Measurements from ENCODE around the gene SNRPD3. TPM values are rescaled to one million over a fixed set of nuclear protein-coding genes. Genes with fewer than 3 reads are reported as not detected.
A peak's percentile ranks its signal among the peaks of the same experiment; 100 is the strongest.

SNRPD3 gene
- total and polyA plus RNA-seq, 4 donors, result 57.2 to 128 (median 85.9) TPM

DNA sequence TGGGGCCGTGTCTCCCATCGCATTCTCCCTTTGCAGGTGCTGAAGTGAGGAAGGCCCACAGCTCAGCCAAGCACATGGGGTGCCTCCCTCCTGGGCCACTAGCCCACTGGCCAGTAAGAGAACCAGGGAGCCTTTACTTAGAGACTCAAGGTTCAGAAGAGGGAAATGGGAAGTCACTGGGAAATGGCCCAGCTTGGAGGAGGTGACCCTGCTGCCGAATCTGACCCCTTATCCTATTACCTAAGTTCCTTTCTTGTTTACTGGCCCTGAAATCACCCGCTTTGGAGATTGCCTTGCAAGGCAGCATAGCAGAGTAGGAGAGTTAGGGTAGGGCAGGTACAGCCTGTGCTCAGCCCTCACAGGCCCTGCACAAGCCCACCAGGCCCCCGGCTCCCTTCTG lies 36.3 kb upstream of the SNRPD3 start (continued):
- TF ChIP-seq HNF4A (conservative IDR thresholded peaks at IDR 0.05), result peak; percentile 12 to 18
- no peak for TF ChIP-seq RAD21 (IDR thresholded peaks at IDR 0.05)
- TF ChIP-seq, protein P1, sequence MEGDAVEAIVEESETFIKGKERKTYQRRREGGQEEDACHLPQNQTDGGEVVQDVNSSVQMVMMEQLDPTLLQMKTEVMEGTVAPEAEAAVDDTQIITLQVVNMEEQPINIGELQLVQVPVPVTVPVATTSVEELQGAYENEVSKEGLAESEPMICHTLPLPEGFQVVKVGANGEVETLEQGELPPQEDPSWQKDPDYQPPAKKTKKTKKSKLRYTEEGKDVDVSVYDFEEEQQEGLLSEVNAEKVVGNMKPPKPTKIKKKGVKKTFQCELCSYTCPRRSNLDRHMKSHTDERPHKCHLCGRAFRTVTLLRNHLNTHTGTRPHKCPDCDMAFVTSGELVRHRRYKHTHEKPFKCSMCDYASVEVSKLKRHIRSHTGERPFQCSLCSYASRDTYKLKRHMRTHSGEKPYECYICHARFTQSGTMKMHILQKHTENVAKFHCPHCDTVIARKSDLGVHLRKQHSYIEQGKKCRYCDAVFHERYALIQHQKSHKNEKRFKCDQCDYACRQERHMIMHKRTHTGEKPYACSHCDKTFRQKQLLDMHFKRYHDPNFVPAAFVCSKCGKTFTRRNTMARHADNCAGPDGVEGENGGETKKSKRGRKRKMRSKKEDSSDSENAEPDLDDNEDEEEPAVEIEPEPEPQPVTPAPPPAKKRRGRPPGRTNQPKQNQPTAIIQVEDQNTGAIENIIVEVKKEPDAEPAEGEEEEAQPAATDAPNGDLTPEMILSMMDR (IDR thresholded peaks at IDR 0.05; ENCODE audit: low read depth, low read length, missing input control), result no peak
- TF ChIP-seq, protein P2, sequence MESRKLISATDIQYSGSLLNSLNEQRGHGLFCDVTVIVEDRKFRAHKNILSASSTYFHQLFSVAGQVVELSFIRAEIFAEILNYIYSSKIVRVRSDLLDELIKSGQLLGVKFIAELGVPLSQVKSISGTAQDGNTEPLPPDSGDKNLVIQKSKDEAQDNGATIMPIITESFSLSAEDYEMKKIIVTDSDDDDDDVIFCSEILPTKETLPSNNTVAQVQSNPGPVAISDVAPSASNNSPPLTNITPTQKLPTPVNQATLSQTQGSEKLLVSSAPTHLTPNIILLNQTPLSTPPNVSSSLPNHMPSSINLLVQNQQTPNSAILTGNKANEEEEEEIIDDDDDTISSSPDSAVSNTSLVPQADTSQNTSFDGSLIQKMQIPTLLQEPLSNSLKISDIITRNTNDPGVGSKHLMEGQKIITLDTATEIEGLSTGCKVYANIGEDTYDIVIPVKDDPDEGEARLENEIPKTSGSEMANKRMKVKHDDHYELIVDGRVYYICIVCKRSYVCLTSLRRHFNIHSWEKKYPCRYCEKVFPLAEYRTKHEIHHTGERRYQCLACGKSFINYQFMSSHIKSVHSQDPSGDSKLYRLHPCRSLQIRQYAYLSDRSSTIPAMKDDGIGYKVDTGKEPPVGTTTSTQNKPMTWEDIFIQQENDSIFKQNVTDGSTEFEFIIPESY (IDR thresholded peaks at IDR 0.05), result no peak
- TF ChIP-seq TAF1 (conservative IDR thresholded peaks at IDR 0.05), result no peak

GRCh38 chr22:24521791-24522245 lies 34.0 kb upstream of the SNRPD3 start:
- Histone ChIP-seq H3K9ac (ENCODE audit: low read depth in 1 of 2, low read length in 2 of 2) (peak overlapping the region in 1 of 2 donors; percentile 15), H3K27ac (ENCODE audit: low read depth in 1 of 2, low read length in 2 of 2) (peak overlapping the region; percentile 51 to 52), H3K36me3 (ENCODE audit: control insufficient read depth in 4 of 4, insufficient read depth in 3 of 4, low read depth in 1 of 4, low read length in 3 of 4) (peaks cover 2 to 23% (median 6%) of the 10 kb centered on the region in 4 donors), H3K4me3 (ENCODE audit: low read depth in 1 of 3, low read length in 3 of 3) (no peak overlapping the region), H3K27me3 (ENCODE audit: control insufficient read depth in 4 of 4, insufficient read depth in 4 of 4, low read length in 3 of 4) (no peaks in the 10 kb centered on the region), H3K4me1 (ENCODE audit: control insufficient read depth in 4 of 4, insufficient read depth in 4 of 4, low read length in 3 of 4) (peaks cover 12 to 75% (median 43%) of the 10 kb centered on the region in 4 donors), H3K9me3 (ENCODE audit: control insufficient read depth in 4 of 4, low read length in 3 of 4) (no peaks in the 10 kb centered on the region)
- 39% methylated on average over 8 of the region's 8 CpGs for WGBS
- DNase-seq (ENCODE audit: low spot score), result no peak
- TF ChIP-seq RAD21 (IDR thresholded peaks at IDR 0.05) (peak; percentile 80 to 83), EGR1 (IDR thresholded peaks at IDR 0.05; ENCODE audit: low read depth in 2 of 2) (no peak), HNF4G (IDR thresholded peaks at IDR 0.05) (no peak), FOXA1 (IDR thresholded peaks at IDR 0.05) (no peak), HNF4A (conservative IDR thresholded peaks at IDR 0.05) (peak; percentile 3 to 5), FOXA2 (IDR thresholded peaks at IDR 0.05) (no peak), JUND (IDR thresholded peaks at IDR 0.05) (no peak), SP1 (IDR thresholded peaks at IDR 0.05) (peak; percentile 13), YY1 (IDR thresholded peaks at IDR 0.05) (no peak), NR2F2 (IDR thresholded peaks at IDR 0.05) (no peak), RXRA (IDR thresholded peaks at IDR 0.05) (no peak), GABPA (IDR thresholded peaks at IDR 0.05 in 1 of 2, conservative IDR thresholded peaks at IDR 0.05 in 1 of 2) (no peak)
- TF ChIP-seq, protein P3, sequence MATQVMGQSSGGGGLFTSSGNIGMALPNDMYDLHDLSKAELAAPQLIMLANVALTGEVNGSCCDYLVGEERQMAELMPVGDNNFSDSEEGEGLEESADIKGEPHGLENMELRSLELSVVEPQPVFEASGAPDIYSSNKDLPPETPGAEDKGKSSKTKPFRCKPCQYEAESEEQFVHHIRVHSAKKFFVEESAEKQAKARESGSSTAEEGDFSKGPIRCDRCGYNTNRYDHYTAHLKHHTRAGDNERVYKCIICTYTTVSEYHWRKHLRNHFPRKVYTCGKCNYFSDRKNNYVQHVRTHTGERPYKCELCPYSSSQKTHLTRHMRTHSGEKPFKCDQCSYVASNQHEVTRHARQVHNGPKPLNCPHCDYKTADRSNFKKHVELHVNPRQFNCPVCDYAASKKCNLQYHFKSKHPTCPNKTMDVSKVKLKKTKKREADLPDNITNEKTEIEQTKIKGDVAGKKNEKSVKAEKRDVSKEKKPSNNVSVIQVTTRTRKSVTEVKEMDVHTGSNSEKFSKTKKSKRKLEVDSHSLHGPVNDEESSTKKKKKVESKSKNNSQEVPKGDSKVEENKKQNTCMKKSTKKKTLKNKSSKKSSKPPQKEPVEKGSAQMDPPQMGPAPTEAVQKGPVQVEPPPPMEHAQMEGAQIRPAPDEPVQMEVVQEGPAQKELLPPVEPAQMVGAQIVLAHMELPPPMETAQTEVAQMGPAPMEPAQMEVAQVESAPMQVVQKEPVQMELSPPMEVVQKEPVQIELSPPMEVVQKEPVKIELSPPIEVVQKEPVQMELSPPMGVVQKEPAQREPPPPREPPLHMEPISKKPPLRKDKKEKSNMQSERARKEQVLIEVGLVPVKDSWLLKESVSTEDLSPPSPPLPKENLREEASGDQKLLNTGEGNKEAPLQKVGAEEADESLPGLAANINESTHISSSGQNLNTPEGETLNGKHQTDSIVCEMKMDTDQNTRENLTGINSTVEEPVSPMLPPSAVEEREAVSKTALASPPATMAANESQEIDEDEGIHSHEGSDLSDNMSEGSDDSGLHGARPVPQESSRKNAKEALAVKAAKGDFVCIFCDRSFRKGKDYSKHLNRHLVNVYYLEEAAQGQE (IDR thresholded peaks at IDR 0.05), result no peak
- TF ChIP-seq, protein P4, sequence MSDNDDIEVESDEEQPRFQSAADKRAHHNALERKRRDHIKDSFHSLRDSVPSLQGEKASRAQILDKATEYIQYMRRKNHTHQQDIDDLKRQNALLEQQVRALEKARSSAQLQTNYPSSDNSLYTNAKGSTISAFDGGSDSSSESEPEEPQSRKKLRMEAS (IDR thresholded peaks at IDR 0.05), result no peak
- TF ChIP-seq, protein P1 (IDR thresholded peaks at IDR 0.05; ENCODE audit: low read depth, low read length, missing input control), result peak; percentile 31

Data from liver (tissue), 9 donors.